Measurements from ENCODE around the gene GMPR2. TPM values are rescaled to one million over a fixed set of nuclear protein-coding genes. Genes with fewer than 3 reads are reported as not detected.

GMPR2 gene
- total RNA-seq, 2 donors from 2014 or later, result 54.5 to 106 TPM

- 75% methylated on average over 3 of the region's 3 CpGs for WGBS
- H3K4me1 ChIP-seq (replicated peaks), result no peaks in the 10 kb centered on the region
Observed at GRCh38 chr14:24274101-24274543, 41.4 kb downstream of the GMPR2 start.

DNA sequence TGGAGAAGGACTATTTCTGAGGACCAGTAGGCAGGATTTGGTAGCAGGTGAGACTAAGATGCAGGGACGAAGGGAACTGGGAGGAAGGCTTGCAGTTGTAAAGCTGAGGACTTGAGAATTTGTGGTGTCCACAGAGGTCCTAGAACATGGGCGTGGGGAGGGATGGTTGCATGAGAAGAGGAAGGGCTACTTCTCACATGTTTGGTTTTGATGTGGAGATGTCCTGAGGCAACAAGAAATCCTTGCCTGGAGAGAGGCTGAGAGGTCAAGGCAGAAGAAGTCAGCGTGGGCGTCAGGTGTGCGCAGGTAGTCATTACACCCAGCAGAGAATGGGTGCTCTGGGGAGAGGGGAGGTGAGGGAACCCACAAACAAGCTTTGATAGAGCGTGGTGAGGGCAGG lies 44.3 kb downstream of the GMPR2 start:
- Histone ChIP-seq H3K9me3 (no peaks in the 10 kb centered on the region), H3K4me3 (no peak overlapping the region), H3K27ac (no peak overlapping the region), H3K4me1 (replicated peaks) (no peaks in the 10 kb centered on the region), H3K27me3 (replicated peaks; ENCODE audit: insufficient read depth) (no peaks in the 10 kb centered on the region), H3K36me3 (no peaks in the 10 kb centered on the region)
- TF ChIP-seq POLR2AphosphoS5 (IDR thresholded peaks at IDR 0.05), result no peak
- TF ChIP-seq, protein P1, sequence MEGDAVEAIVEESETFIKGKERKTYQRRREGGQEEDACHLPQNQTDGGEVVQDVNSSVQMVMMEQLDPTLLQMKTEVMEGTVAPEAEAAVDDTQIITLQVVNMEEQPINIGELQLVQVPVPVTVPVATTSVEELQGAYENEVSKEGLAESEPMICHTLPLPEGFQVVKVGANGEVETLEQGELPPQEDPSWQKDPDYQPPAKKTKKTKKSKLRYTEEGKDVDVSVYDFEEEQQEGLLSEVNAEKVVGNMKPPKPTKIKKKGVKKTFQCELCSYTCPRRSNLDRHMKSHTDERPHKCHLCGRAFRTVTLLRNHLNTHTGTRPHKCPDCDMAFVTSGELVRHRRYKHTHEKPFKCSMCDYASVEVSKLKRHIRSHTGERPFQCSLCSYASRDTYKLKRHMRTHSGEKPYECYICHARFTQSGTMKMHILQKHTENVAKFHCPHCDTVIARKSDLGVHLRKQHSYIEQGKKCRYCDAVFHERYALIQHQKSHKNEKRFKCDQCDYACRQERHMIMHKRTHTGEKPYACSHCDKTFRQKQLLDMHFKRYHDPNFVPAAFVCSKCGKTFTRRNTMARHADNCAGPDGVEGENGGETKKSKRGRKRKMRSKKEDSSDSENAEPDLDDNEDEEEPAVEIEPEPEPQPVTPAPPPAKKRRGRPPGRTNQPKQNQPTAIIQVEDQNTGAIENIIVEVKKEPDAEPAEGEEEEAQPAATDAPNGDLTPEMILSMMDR (IDR thresholded peaks at IDR 0.05), result no peak
- TF ChIP-seq POLR2A (IDR thresholded peaks at IDR 0.05), result no peak
- no peak for DNase-seq (ENCODE audit: low spot score)
- intact Hi-C loops (cut with DNase I), result no loop called here
- 92% methylated on average over 6 of the region's 6 CpGs for WGBS

More at GRCh38 chr14:24274101-24274543, 41.4 kb downstream of the GMPR2 start:
- H3K9me3 ChIP-seq, result no peaks in the 10 kb centered on the region
- no peak for DNase-seq (ENCODE audit: low spot score)
- H3K36me3 ChIP-seq, result no peaks in the 10 kb centered on the region
- intact Hi-C loops (cut with DNase I), result no loop called here
- H3K27ac ChIP-seq, result no peak overlapping the region
- no peaks in the 10 kb centered on the region for H3K27me3 ChIP-seq (replicated peaks; ENCODE audit: insufficient read depth)
- H3K4me3 ChIP-seq, result no peak overlapping the region
- TF ChIP-seq POLR2A (IDR thresholded peaks at IDR 0.05) (peak; percentile 31), POLR2AphosphoS5 (IDR thresholded peaks at IDR 0.05) (peak; percentile 4)
- TF ChIP-seq, protein P1 (IDR thresholded peaks at IDR 0.05), result no peak

GRCh38 chr14:24277606-24278321 lies 45.0 kb downstream of the GMPR2 start:
- no peak for DNase-seq (ENCODE audit: low spot score)
- no peak for TF ChIP-seq POLR2AphosphoS5 (IDR thresholded peaks at IDR 0.05)
- TF ChIP-seq, protein P1 (IDR thresholded peaks at IDR 0.05), result no peak
- no peak for TF ChIP-seq POLR2A (IDR thresholded peaks at IDR 0.05)
- Histone ChIP-seq H3K9me3 (no peaks in the 10 kb centered on the region), H3K27ac (no peak overlapping the region), H3K4me1 (replicated peaks) (no peaks in the 10 kb centered on the region), H3K27me3 (replicated peaks; ENCODE audit: insufficient read depth) (no peaks in the 10 kb centered on the region), H3K4me3 (no peak overlapping the region), H3K36me3 (no peaks in the 10 kb centered on the region)
- WGBS, result 83% methylated on average over 11 of the region's 11 CpGs
- intact Hi-C loops (cut with DNase I), result no loop called here

GRCh38 chr14:24278424-24278823 lies 45.7 kb downstream of the GMPR2 start:
- H3K27me3 ChIP-seq (replicated peaks; ENCODE audit: insufficient read depth), result no peaks in the 10 kb centered on the region
- 91% methylated on average over 5 of the region's 5 CpGs for WGBS
- DNase-seq (ENCODE audit: low spot score), result no peak
- no peaks in the 10 kb centered on the region for H3K36me3 ChIP-seq
- no peaks in the 10 kb centered on the region for H3K9me3 ChIP-seq
- no peaks in the 10 kb centered on the region for H3K4me1 ChIP-seq (replicated peaks)
- H3K27ac ChIP-seq, result no peak overlapping the region
- intact Hi-C loops (cut with DNase I), result no loop called here
- H3K4me3 ChIP-seq, result no peak overlapping the region
- TF ChIP-seq POLR2A (IDR thresholded peaks at IDR 0.05), result no peak
- TF ChIP-seq, protein P1 (IDR thresholded peaks at IDR 0.05), result no peak
- no peak for TF ChIP-seq POLR2AphosphoS5 (IDR thresholded peaks at IDR 0.05)
